ENCODE results near the gene GNB2. TPM values are rescaled to one million over a fixed set of nuclear protein-coding genes. Genes with fewer than 3 reads are reported as not detected.

The GNB2 gene
- total and polyA plus RNA-seq, 8 donors = 151 to 273 (median 200) TPM

DNA sequence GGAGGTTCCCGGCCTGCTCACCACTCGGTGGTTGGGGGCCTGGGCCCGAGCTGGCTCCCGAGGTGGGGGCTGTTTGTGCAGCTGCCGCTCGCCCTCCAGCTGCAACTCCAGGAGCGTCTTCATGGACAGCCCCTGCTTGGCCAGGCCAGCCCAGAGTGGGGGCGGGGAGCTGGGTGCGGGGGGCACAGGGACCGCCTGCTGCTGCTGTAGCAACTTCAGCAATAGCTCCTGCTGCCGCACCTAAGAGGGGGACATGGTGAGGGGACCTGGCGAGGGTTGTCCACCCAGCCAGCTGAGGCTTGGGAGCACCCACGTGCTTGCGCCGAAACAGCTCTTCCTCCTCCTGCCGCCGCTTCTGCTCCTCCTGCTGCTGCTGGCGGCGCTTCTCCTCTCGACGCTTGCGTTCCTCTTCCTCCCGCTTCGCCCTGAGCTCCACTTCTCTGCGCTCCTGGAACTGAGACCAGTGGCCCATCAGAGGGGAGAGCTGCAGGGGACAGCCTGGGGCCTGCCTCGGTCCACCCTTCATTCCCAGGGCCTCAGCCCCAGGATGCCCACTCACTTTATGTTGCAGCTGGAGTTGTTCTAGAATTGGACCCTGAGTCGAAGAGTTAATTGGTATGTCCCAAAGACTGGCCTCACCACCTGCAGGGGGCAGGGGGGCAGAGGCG, 9.6 kb downstream of the GNB2 start:
- intact Hi-C loops (cut with DNase I) = loop anchor here in 1 of 2 donors (10.0 kb wide), 1 partner anchor 208 kb away; the partner anchor contains the start of gene TSC22D4
- Histone ChIP-seq H3K27me3 (no peaks in the 10 kb centered on the region), H3K4me1 (peaks cover 0 to 27% of the 10 kb centered on the region in 2 donors), H3K9me3 (no peaks in the 10 kb centered on the region), H3K4me3 (no peak overlapping the region), H3K36me3 (peaks cover 0 to 100% of the 10 kb centered on the region in 2 donors), H3K27ac (no peak overlapping the region)
- DNase-seq (peak in 1 of 4 donors; percentile 77), ATAC-seq (no peak)
- TF ChIP-seq, protein P1, sequence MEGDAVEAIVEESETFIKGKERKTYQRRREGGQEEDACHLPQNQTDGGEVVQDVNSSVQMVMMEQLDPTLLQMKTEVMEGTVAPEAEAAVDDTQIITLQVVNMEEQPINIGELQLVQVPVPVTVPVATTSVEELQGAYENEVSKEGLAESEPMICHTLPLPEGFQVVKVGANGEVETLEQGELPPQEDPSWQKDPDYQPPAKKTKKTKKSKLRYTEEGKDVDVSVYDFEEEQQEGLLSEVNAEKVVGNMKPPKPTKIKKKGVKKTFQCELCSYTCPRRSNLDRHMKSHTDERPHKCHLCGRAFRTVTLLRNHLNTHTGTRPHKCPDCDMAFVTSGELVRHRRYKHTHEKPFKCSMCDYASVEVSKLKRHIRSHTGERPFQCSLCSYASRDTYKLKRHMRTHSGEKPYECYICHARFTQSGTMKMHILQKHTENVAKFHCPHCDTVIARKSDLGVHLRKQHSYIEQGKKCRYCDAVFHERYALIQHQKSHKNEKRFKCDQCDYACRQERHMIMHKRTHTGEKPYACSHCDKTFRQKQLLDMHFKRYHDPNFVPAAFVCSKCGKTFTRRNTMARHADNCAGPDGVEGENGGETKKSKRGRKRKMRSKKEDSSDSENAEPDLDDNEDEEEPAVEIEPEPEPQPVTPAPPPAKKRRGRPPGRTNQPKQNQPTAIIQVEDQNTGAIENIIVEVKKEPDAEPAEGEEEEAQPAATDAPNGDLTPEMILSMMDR (IDR thresholded peaks at IDR 0.05) = no peak

GRCh38 chr7:100683659-100684533, 10.4 kb downstream of the GNB2 start:
- Histone ChIP-seq H3K27me3 (no peaks in the 10 kb centered on the region), H3K27ac (no peak overlapping the region), H3K4me1 (peaks cover 0 to 19% of the 10 kb centered on the region in 2 donors), H3K36me3 (peaks cover 0 to 99% of the 10 kb centered on the region in 2 donors), H3K9me3 (no peaks in the 10 kb centered on the region), H3K4me3 (no peak overlapping the region)
- intact Hi-C loops (cut with DNase I) = loop anchor here in 1 of 2 donors (10.0 kb wide), 1 partner anchor 209 kb away; the partner anchor contains the start of gene TSC22D4
- DNase-seq (peak in 1 of 4 donors; percentile 69), ATAC-seq (no peak)
- TF ChIP-seq, protein P1 (IDR thresholded peaks at IDR 0.05) = no peak

GRCh38 chr7:100684534-100685042, 11.0 kb downstream of the GNB2 start:
- Histone ChIP-seq H3K36me3 (peaks cover 0 to 97% of the 10 kb centered on the region in 2 donors), H3K4me1 (peaks cover 0 to 12% of the 10 kb centered on the region in 2 donors), H3K4me3 (no peak overlapping the region), H3K9me3 (no peaks in the 10 kb centered on the region), H3K27me3 (no peaks in the 10 kb centered on the region), H3K27ac (no peak overlapping the region)
- TF ChIP-seq, protein P1 (IDR thresholded peaks at IDR 0.05) = no peak
- ATAC-seq = no peak
- DNase-seq = peak in 1 of 4 donors; percentile 55
- intact Hi-C loops (cut with DNase I) = loop anchor here in 1 of 2 donors (10.0 kb wide), 1 partner anchor 210 kb away; the partner anchor contains the start of gene TSC22D4

DNA sequence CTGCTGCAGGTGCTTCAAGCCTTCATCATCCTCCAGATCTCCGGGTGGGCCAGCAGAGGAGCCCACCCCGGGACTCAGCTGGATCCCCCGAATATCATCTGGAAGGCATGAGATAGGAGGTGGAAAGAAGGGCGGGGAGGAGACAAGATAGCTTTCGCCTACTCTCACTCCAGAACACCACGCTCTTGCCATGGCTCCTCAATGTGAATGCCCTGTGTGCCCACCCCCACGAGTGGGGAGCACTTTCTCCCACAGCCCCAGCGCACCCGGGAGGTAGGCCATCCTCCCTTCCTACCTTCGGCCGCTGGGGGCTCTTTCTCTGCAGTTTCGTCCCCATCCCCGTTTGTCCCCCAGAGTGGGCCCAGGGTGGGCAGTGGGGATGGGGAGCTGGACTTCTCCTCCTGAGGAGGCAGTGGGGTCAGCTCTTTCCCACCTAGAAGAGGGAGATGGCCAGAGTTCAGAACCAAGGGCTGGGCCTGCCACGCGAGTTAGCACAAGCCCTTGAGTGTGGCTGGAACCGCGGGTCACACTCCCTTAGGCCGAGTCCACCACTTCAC, 11.6 kb downstream of the GNB2 start:
- Histone ChIP-seq H3K36me3 (peaks cover 0 to 92% of the 10 kb centered on the region in 2 donors), H3K27ac (no peak overlapping the region), H3K4me1 (peaks cover 0 to 7% of the 10 kb centered on the region in 2 donors), H3K4me3 (no peak overlapping the region), H3K9me3 (no peaks in the 10 kb centered on the region), H3K27me3 (no peaks in the 10 kb centered on the region)
- TF ChIP-seq, protein P1 (IDR thresholded peaks at IDR 0.05) = no peak
- ATAC-seq (no peak), DNase-seq (peak in 1 of 4 donors; percentile 61)
- intact Hi-C loops (cut with DNase I) = loop anchor here in 1 of 2 donors (10.0 kb wide), 1 partner anchor 210 kb away; the partner anchor contains the start of gene TSC22D4

All from left lung (tissue), 10 donors.